AG04450 (cell line): ENCODE results near the gene COPG2. TPM values are rescaled to one million over a fixed set of nuclear protein-coding genes. Genes with fewer than 3 reads are reported as not detected.
"Not testable (repeated sequence)": the region's sequence is repeated elsewhere in the genome, so short reads cannot be mapped to it uniquely, and the experiment has no call there.

Experiments
- CTCF ChIA-PET: fragments of 300-600, 350-600 bp; formaldehyde crosslinking; extraction: SDS; loops from one replicate; lab custom pipeline; 2022; ENCODE audit warnings: antibody characterized with exemption, inconsistent platforms; lab: Charles Lee
- POLR2A ChIA-PET: fragments of 350-600 bp; formaldehyde crosslinking; extraction: SDS; loops from one replicate; lab custom pipeline; 2021; ENCODE audit warnings: antibody characterized with exemption, inconsistent platforms; lab: Yijun Ruan, JAX
- DNase-seq: peaks from one replicate; pipeline ENCODE4 v3.0.0-alpha.2; 2011; ENCODE audit warnings: low read depth, low spot score
- H3K27ac ChIP-seq: one replicate; pipeline ENCODE4 v1.5.1; 2012; ENCODE audit warnings: low read depth, low read length, control low read depth
- H3K27me3 ChIP-seq: one replicate; pipeline ENCODE4 v1.6.0; 2012; ENCODE audit warnings: low read length; ENCODE audit not compliant: control insufficient read depth, insufficient read depth
- H3K4me3 ChIP-seq: 2 replicates; pipeline ENCODE4 v1.5.1; 2011; ENCODE audit warnings: mild to moderate bottlenecking, low read depth, low read length, control low read depth
- H3K9me3 ChIP-seq: 2 replicates; pipeline ENCODE4 v1.5.1; 2012; ENCODE audit warnings: low read length; ENCODE audit not compliant: control insufficient read depth, insufficient read depth
- polyA plus RNA-seq: library from polyadenylated mRNA; depleted of rRNA; stranded (reverse); fragments of >200 nt; gene quantifications from 2 replicates; pipeline ENCODE4 v1.2.3, GENCODE V29; 2011
- TF ChIP-seq, protein P1 (sequence below): IDR thresholded peaks from 2 replicates; pipeline ENCODE4 v1.5.1; 2011; ENCODE audit warnings: low read depth, low read length, control low read depth, inconsistent platforms

Gene COPG2
- polyA plus RNA-seq, 1 experiment = 40.6 TPM

DNA sequence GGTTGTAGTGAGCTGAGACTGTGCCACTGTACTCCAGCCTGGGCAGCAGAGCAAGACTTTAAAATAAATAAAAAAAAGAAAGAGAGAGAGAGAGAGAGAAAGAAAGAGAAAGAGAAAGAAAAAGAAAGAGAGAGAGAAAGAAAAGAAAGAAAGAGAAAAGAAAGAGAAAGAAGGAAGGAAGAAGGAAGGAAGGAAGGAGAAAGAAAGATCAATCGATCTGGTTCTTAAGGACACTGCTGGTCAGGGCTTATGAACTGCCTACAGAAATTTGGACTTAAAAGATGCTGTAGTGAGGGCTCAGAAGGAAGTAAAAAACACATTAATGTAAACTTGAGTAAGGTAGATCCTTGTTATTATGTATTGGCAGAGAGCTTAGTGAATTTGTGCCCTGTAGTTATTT, 62.4 kb downstream of the COPG2 start:
- CTCF ChIA-PET = no interaction called here
- no peak overlapping the region for H3K27ac ChIP-seq
- TF ChIP-seq, protein P1, sequence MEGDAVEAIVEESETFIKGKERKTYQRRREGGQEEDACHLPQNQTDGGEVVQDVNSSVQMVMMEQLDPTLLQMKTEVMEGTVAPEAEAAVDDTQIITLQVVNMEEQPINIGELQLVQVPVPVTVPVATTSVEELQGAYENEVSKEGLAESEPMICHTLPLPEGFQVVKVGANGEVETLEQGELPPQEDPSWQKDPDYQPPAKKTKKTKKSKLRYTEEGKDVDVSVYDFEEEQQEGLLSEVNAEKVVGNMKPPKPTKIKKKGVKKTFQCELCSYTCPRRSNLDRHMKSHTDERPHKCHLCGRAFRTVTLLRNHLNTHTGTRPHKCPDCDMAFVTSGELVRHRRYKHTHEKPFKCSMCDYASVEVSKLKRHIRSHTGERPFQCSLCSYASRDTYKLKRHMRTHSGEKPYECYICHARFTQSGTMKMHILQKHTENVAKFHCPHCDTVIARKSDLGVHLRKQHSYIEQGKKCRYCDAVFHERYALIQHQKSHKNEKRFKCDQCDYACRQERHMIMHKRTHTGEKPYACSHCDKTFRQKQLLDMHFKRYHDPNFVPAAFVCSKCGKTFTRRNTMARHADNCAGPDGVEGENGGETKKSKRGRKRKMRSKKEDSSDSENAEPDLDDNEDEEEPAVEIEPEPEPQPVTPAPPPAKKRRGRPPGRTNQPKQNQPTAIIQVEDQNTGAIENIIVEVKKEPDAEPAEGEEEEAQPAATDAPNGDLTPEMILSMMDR = no peak
- H3K4me3 ChIP-seq = no peak overlapping the region
- no peaks in the 10 kb centered on the region for H3K27me3 ChIP-seq
- POLR2A ChIA-PET = no interaction called here
- no peak for DNase-seq
- no peaks in the 10 kb centered on the region for H3K9me3 ChIP-seq

DNA sequence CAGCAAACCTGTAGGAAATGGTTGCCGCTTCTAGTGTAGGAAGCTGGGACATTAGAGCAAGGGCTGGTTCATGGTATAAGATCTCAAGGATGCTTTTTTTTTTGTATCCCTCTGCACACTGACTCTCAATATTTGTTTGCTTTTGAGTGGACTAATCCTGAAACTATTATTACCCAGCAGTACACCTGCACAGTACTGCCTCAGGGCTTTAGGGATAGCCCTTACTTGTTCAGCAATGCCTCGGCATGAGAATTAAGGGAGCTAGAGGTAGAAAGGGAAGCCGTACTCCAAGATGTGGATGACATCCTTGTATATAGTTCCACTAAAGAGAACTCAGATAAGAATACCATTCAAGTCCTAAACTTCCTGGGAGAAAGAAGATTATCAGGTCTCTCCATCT, 70.5 kb downstream of the COPG2 start:
- H3K27ac ChIP-seq = no peak overlapping the region
- TF ChIP-seq, protein P1 = no peak
- no peaks in the 10 kb centered on the region for H3K9me3 ChIP-seq
- no peak for DNase-seq
- CTCF ChIA-PET = no interaction called here
- no peaks in the 10 kb centered on the region for H3K27me3 ChIP-seq
- POLR2A ChIA-PET = no interaction called here
- H3K4me3 ChIP-seq = no peak overlapping the region

DNA sequence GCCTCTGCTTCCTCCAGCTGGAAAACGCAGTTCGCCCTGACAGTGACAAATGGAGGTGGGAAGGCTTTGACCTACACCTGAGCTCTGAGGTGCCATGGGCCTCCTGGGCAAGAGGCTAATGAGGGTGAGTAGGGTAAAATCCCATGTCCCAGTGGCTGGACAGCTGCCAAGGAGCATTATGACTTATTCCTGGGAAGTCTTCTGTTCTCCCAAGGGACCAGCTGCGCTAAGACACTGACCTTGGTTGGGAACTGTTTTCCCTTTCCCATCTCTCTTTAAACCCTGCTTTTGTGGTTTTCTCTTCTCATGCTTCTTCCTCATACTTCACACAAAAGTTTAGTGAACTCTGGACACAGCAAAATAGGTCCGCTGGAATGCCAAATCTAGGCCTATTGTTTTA, 72.6 kb downstream of the COPG2 start:
- TF ChIP-seq, protein P1 = no peak
- Histone ChIP-seq H3K4me3 (no peak overlapping the region), H3K27ac (no peak overlapping the region), H3K27me3 (no peaks in the 10 kb centered on the region), H3K9me3 (no peaks in the 10 kb centered on the region)
- ChIA-PET POLR2A (no interaction called here), CTCF (interaction anchor here (1.0 kb wide), 1 partner anchor 16 kb away, joined by 3 read pairs; no protein-coding TSS in a partner anchor)
- no peak for DNase-seq

DNA sequence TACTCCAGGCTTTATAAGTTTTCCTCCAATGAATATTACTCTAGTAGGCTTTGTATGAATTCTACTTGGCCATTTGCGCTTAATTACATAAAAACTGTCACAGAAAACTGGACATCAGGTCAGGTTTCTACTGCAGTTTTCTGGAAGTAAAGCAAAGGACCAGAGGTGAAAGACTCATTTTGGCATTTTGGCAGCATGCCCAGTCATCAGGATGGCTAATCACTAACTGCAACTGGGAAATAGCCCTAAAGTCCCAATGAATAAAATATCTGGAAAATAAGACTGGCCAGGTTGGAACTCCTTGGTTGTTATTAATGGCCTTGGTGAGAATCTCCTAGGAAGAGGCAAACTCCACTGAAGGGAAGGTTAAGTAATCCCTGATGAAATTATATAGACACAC, 75.5 kb downstream of the COPG2 start:
- no peak overlapping the region for H3K27ac ChIP-seq
- no peak for DNase-seq
- TF ChIP-seq, protein P1 = no peak
- POLR2A ChIA-PET = no interaction called here
- no peaks in the 10 kb centered on the region for H3K27me3 ChIP-seq
- H3K4me3 ChIP-seq = no peak overlapping the region
- no peaks in the 10 kb centered on the region for H3K9me3 ChIP-seq
- CTCF ChIA-PET = no interaction called here

DNA sequence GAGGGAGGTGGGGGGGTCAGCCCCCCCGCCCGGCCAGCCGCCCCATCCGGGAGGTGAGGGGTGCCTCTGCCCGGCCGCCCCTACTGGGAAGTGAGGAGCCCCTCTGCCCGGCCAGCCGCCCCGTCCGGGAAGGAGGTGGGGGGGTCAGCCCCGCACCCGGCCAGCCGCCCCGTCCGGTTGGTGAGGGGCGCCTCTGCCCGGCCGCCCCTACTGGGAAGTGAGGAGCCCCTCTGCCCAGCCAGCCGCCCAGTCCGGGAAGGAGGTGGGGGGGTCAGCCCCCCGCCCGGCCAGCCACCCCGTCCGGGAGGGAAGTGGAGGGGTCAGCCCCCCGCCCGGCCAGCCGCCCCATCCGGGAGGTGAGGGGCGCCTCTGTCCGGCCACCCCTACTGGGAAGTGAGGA, 77.1 kb downstream of the COPG2 start:
- DNase-seq, H3K27me3 ChIP-seq, H3K9me3 ChIP-seq, H3K4me3 ChIP-seq, CTCF ChIA-PET, H3K27ac ChIP-seq, POLR2A ChIA-PET: not testable (repeated sequence)

DNA sequence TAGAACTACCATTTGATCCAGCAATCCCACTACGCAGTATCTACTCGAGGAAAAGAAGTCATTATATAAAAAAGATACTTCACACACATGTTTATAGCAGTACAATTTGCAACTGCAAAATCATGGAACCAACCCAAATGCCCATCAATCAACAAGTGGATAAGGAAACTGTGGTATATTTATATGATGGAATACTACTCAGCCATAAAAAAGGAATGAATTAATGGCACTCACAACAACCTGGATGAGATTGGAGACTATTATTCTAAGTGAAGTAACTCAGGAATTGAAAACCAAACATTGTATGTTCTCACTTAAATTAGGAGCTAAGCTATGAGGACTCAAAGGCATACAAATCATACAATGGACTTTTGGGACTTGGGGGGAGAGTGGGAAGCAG, 82.6 kb downstream of the COPG2 start:
- CTCF ChIA-PET, POLR2A ChIA-PET: not testable (repeated sequence)

DNA sequence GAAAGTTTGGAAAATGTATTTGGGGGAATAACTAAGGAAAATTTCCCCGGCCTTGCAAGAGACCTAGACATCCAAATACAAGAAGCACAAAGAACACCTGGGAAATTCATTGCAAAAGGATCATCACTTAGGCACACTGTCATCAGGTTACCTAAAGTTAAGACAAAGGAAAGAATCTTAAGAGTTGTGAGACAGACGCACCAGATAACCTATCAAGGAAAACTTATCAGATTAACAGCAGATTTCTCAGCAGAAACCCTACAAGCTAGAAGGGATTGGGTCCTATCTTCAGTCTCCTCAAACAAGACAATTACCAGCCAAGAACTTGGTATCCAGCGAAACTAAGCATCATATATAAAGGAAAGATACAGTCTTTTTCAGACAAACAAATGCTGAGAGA, 93.4 kb downstream of the COPG2 start:
- H3K27ac ChIP-seq, POLR2A ChIA-PET, DNase-seq, H3K9me3 ChIP-seq, H3K27me3 ChIP-seq, CTCF ChIA-PET, H3K4me3 ChIP-seq: not testable (repeated sequence)

More for the DNA sequence above, 82.6 kb downstream of the COPG2 start:
- not testable (repeated sequence) for H3K4me3 ChIP-seq, H3K9me3 ChIP-seq, H3K27ac ChIP-seq, H3K27me3 ChIP-seq, DNase-seq

DNA sequence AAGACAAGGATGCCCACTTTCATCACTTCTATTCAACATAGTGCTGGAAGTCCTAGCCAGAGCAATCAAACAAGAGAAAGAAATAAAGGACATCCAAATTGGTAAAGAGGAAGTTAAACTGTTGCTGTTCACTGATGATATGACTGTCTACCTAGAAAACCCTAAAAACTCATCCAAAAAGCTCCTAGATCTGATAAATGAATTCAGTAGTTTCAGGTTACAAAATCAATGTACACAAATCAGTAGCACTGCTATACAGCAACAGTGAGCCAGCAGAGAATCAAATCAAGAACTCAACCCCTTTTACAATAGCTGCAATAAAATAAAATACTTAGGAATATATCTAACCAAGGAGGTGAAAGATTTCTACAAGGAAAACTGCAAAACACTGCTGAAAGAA, 98.4 kb downstream of the COPG2 start:
- H3K27ac ChIP-seq, H3K4me3 ChIP-seq, POLR2A ChIA-PET, H3K9me3 ChIP-seq, DNase-seq, CTCF ChIA-PET, H3K27me3 ChIP-seq: not testable (repeated sequence)
